Neutrophil (primary cell): ENCODE data around the gene ELL.

ENCODE experiments used
- H3K27ac ChIP-seq: fragments of 200-600 bp; sonication (generic); 2 replicates; pipeline ENCODE4 v1.5.1; 2016; ENCODE audit warnings: mild to moderate bottlenecking, moderate library complexity
- H3K27me3 ChIP-seq: fragments of 200-600 bp; sonication (generic); 2 replicates; pipeline ENCODE4 v1.6.0; 2016; ENCODE audit warnings: mild to moderate bottlenecking
- H3K36me3 ChIP-seq: fragments of 200-600 bp; sonication (generic); 2 replicates; pipeline ENCODE4 v1.5.1; 2017
- H3K4me1 ChIP-seq, 2 experiments: fragments of 200-600 bp in 1 of 2; sonication (generic) in 1 of 2; 1 replicate in 1 of 2; 2 replicates in 1 of 2; pipeline versions ENCODE4 v1.5.1 to v1.6.1; 2013 to 2016; ENCODE audit warnings: low read depth in 1 of 2, low read length in 1 of 2, mild to moderate bottlenecking in 1 of 2, moderate library complexity in 1 of 2; ENCODE audit not compliant: control insufficient read depth in 1 of 2, insufficient read depth in 1 of 2
- H3K4me3 ChIP-seq, 2 experiments: fragments of 200-600 bp in 1 of 2; sonication (generic) in 1 of 2; 1 replicate in 1 of 2; 2 replicates in 1 of 2; pipeline ENCODE4 v1.5.1; 2013 to 2016; ENCODE audit warnings: low read depth in 1 of 2, low read length in 1 of 2, mild to moderate bottlenecking in 1 of 2, moderate library complexity in 1 of 2
- H3K9me3 ChIP-seq: fragments of 200-600 bp; sonication (generic); 2 replicates; pipeline ENCODE4 v1.5.1; 2016
- TF ChIP-seq, protein P1 (sequence below): fragments of 200-600 bp; sonication (generic); IDR thresholded peaks from 2 replicates; pipeline ENCODE4 v1.5.1; 2016; ENCODE audit warnings: antibody characterized with exemption

ELL gene

GRCh38 chr19:18506101-18506930 lies 15.6 kb downstream of the ELL start:
- no peaks in the 10 kb centered on the region for H3K9me3 ChIP-seq
- H3K4me1 ChIP-seq: peaks cover 87 to 98% of the 10 kb centered on the region in 2 experiments
- no peaks in the 10 kb centered on the region for H3K27me3 ChIP-seq
- TF ChIP-seq, protein P1, sequence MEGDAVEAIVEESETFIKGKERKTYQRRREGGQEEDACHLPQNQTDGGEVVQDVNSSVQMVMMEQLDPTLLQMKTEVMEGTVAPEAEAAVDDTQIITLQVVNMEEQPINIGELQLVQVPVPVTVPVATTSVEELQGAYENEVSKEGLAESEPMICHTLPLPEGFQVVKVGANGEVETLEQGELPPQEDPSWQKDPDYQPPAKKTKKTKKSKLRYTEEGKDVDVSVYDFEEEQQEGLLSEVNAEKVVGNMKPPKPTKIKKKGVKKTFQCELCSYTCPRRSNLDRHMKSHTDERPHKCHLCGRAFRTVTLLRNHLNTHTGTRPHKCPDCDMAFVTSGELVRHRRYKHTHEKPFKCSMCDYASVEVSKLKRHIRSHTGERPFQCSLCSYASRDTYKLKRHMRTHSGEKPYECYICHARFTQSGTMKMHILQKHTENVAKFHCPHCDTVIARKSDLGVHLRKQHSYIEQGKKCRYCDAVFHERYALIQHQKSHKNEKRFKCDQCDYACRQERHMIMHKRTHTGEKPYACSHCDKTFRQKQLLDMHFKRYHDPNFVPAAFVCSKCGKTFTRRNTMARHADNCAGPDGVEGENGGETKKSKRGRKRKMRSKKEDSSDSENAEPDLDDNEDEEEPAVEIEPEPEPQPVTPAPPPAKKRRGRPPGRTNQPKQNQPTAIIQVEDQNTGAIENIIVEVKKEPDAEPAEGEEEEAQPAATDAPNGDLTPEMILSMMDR: no peak
- no peak overlapping the region for H3K4me3 ChIP-seq
- no peaks in the 10 kb centered on the region for H3K36me3 ChIP-seq
- peak overlapping the region; percentile 98 for H3K27ac ChIP-seq

DNA sequence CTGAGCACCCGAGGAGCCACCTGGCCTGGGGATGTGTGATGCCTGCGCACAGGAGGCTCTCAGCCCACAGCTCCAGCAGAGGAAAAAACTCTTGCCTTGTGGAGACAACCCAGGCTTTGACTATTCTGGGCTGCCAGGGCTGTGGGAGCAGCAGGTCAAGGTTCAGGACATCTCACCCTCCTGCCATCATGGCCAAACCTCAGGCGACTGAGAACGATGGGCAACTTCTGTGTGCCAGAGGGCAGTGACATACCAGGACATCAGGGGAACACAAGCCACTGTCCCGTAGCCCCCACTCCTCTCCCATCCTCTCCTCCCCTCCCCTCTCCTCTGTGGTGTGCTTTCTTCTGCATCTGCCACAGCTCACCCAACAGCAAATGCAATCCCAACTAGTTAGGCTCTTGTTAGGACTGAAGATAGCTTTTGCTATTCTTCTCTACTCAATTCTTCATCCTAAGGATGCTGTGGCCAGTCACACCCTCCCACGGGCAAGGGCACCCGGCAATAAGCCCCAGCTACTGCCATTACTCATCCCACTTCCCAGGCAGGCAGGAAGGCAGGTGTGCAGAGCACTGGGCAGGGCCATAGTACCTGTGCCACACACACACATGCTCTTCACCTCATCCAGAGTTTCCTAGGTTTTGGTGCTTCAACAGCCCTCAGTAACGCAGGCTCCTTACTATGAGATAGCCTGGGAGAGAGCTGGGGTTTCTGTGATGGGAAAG lies 16.8 kb downstream of the ELL start:
- Histone ChIP-seq H3K27ac (peak overlapping the region; percentile 98), H3K4me1 (peaks cover 94 to 98% of the 10 kb centered on the region in 2 experiments), H3K4me3 (peak overlapping the region in 1 of 2 experiments; percentile 64), H3K27me3 (no peaks in the 10 kb centered on the region), H3K9me3 (no peaks in the 10 kb centered on the region), H3K36me3 (peaks cover 4% of the 10 kb centered on the region)
- TF ChIP-seq, protein P1: no peak

- TF ChIP-seq, protein P1: no peak
- H3K4me3 ChIP-seq: peak overlapping the region; percentile 55 to 64
- peaks cover 91 to 97% of the 10 kb centered on the region in 2 experiments for H3K4me1 ChIP-seq
- no peaks in the 10 kb centered on the region for H3K9me3 ChIP-seq
- peaks cover 4% of the 10 kb centered on the region for H3K36me3 ChIP-seq
- no peaks in the 10 kb centered on the region for H3K27me3 ChIP-seq
- H3K27ac ChIP-seq: peak overlapping the region; percentile 98
Measured at GRCh38 chr19:18503971-18504885, 17.6 kb downstream of the ELL start.

DNA sequence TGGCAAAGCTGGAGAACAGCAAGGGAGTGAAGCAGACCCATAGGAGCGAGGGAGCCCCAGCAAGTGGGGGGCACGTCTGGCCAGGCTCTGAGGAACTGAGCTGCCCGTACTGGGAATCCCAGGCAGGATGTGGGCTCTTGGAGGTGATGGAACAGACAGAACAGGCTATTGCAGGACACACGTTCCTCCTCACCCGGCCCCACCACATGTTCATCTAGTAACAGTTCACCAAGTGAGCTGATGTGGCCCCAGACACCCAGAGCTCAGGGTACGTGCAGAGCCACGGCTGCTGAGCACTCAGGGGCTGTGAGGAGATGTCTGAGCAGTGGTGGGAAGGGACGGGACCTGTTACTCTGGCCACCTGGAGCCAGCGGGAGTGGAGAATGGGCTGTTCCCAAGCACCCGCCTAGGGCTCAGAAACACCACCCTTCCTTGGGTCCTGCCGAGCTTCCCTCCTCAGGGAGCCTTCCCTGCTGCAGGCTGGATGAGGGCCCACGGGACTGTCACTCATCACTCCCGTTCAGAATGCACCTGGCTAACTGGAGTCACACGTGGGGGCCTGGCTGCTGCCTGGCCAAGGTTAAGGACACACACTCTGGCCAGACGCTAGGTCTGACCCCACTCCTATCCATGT lies 18.4 kb downstream of the ELL start:
- peak overlapping the region; percentile 55 to 64 for H3K4me3 ChIP-seq
- H3K4me1 ChIP-seq: peaks cover 89 to 97% of the 10 kb centered on the region in 2 experiments
- H3K9me3 ChIP-seq: no peaks in the 10 kb centered on the region
- peaks cover 4% of the 10 kb centered on the region for H3K36me3 ChIP-seq
- peak overlapping the region; percentile 98 for H3K27ac ChIP-seq
- TF ChIP-seq, protein P1: no peak
- no peaks in the 10 kb centered on the region for H3K27me3 ChIP-seq
